OCI-LY3 (cell line): ENCODE data around the gene FARP1.
"Not testable (repeated sequence)": the region's sequence is repeated elsewhere in the genome, so short reads cannot be mapped to it uniquely, and the experiment has no call there.

ENCODE experiments used
- H2AFZ ChIP-seq: fragments of 200-600, 300-600 bp; shearing (Covaris generic); 2 replicates; pipeline ENCODE4 v1.6.0; 2014; ENCODE audit warnings: antibody characterized with exemption, low read depth, low read length
- H3K27ac ChIP-seq: fragments of 200-600, 300-600 bp; sonication (generic); 2 replicates; pipeline ENCODE4 v1.5.1; 2014; ENCODE audit warnings: mild to moderate bottlenecking, low read length, moderate library complexity, mixed read lengths
- H3K27me3 ChIP-seq: fragments of 200-600, 300-600 bp; sonication (generic); 2 replicates; pipeline ENCODE4 v1.6.1; 2014; ENCODE audit warnings: low read depth, low read length, mixed read lengths
- H3K36me3 ChIP-seq: fragments of 200-600, 300-600 bp; sonication (generic); replicated peaks from 2 replicates; pipeline ENCODE3; 2014; ENCODE audit warnings: low read depth, low read length, mixed read lengths
- H3K4me1 ChIP-seq: fragments of 300-600, 200-600 bp; sonication (generic); 2 replicates; pipeline ENCODE4 v1.6.1; 2014; ENCODE audit warnings: low read length, mixed read lengths
- H3K4me2 ChIP-seq: fragments of 200-600, 300-600 bp; sonication (generic); 2 replicates; pipeline ENCODE4 v1.6.1; 2014; ENCODE audit warnings: low read length, mixed read lengths
- H3K4me3 ChIP-seq: fragments of 300-600, 200-600 bp; sonication (generic); 2 replicates; pipeline ENCODE4 v1.5.1; 2014; ENCODE audit warnings: antibody characterized with exemption, mild to moderate bottlenecking, low read length, moderate library complexity
- H3K79me2 ChIP-seq: fragments of 300-600, 200-600 bp; shearing (Covaris generic); 2 replicates; pipeline ENCODE4 v1.6.1; 2014; ENCODE audit warnings: mild to moderate bottlenecking, low read length, mixed read lengths
- H3K9ac ChIP-seq: fragments of 300-600, 200-600 bp; shearing (Covaris generic); 2 replicates; pipeline ENCODE4 v1.6.0; 2014; ENCODE audit warnings: mild to moderate bottlenecking, low read length, moderate library complexity
- H3K9me3 ChIP-seq: fragments of 200-600, 300-600 bp; shearing (Covaris generic); 2 replicates; pipeline ENCODE4 v1.6.1; 2014; ENCODE audit warnings: low read length, mixed read lengths; ENCODE audit not compliant: insufficient read depth
- H4K20me1 ChIP-seq: fragments of 200-600, 300-600 bp; sonication (generic); 2 replicates; pipeline ENCODE4 v1.6.1; 2016; ENCODE audit warnings: low read length, mixed read lengths; ENCODE audit not compliant: insufficient read depth
- EZH2phosphoT487 ChIP-seq: fragments of 200-600 bp; shearing (Covaris generic); IDR thresholded peaks from 2 replicates; pipeline ENCODE4 v1.6.1; 2018; ENCODE audit warnings: antibody characterized with exemption, mixed run types, low read depth
- TF ChIP-seq, protein P1 (sequence below): fragments of 200-600, 300-600 bp; sonication (generic); IDR thresholded peaks from 2 replicates; pipeline ENCODE4 v1.5.1; 2014; ENCODE audit warnings: antibody characterized with exemption, low read length, low read depth

The FARP1 gene

DNA sequence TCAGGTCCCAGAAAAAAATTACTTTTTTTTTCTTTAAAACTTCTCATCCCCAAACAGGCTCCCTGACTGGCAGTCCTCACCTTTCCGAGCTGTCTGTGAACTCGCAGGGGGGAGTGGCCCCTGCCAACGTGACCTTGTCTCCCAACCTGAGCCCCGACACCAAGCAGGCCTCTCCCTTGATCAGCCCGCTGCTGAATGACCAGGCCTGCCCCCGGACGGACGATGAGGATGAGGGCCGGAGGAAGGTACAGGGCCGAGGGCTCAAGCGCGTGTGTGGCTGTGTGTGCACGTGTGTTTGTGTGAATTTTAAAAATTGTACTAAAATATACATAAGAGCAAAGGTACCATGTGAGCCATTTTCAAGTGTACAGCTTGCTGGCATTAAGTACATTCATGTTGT lies 266.4 kb downstream of the FARP1 start:
- H3K36me3 ChIP-seq, result no peaks in the 10 kb centered on the region
- TF ChIP-seq, protein P1, sequence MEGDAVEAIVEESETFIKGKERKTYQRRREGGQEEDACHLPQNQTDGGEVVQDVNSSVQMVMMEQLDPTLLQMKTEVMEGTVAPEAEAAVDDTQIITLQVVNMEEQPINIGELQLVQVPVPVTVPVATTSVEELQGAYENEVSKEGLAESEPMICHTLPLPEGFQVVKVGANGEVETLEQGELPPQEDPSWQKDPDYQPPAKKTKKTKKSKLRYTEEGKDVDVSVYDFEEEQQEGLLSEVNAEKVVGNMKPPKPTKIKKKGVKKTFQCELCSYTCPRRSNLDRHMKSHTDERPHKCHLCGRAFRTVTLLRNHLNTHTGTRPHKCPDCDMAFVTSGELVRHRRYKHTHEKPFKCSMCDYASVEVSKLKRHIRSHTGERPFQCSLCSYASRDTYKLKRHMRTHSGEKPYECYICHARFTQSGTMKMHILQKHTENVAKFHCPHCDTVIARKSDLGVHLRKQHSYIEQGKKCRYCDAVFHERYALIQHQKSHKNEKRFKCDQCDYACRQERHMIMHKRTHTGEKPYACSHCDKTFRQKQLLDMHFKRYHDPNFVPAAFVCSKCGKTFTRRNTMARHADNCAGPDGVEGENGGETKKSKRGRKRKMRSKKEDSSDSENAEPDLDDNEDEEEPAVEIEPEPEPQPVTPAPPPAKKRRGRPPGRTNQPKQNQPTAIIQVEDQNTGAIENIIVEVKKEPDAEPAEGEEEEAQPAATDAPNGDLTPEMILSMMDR, result no peak
- no peak for TF ChIP-seq EZH2phosphoT487

DNA sequence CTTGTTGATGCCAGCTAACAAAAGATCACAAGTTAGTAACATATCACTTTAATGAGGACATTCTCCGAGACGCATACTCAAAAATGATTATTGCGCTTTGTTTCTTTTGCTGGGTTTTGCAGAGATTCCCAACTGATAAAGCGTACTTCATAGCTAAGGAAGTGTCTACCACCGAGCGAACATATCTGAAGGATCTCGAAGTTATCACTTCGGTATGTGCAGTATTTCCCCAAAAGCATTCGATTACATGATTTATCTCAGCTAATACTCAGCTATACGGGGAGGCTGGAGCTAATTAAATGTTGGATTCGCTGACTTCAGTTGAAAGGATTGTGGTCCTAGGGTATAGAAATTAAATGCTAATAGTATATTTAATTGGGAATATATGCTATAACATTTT lies 267.7 kb downstream of the FARP1 start:
- Histone ChIP-seq H4K20me1 (no peaks in the 10 kb centered on the region), H3K36me3 (no peaks in the 10 kb centered on the region), H3K27me3 (peaks cover 6% of the 10 kb centered on the region; the same call in 1 of the 2 replicates), H3K9ac (no peak overlapping the region), H3K4me2 (no peak overlapping the region), H3K4me3 (no peak overlapping the region), H3K9me3 (no peaks in the 10 kb centered on the region), H3K79me2 (no peaks in the 10 kb centered on the region), H2AFZ (no peak overlapping the region), H3K4me1 (peaks cover 11% of the 10 kb centered on the region), H3K27ac (no peak overlapping the region)
- TF ChIP-seq EZH2phosphoT487, result no peak
- TF ChIP-seq, protein P1, result no peak

More for the DNA sequence above, 266.4 kb downstream of the FARP1 start:
- Histone ChIP-seq H3K9me3 (no peaks in the 10 kb centered on the region), H2AFZ (no peak overlapping the region), H3K4me3 (no peak overlapping the region), H3K9ac (no peak overlapping the region), H3K79me2 (no peaks in the 10 kb centered on the region; the same call in 1 of the 2 replicates), H4K20me1 (no peaks in the 10 kb centered on the region), H3K4me1 (peaks cover 16% of the 10 kb centered on the region), H3K4me2 (no peak overlapping the region), H3K27ac (no peak overlapping the region), H3K27me3 (peaks cover 14% of the 10 kb centered on the region)

DNA sequence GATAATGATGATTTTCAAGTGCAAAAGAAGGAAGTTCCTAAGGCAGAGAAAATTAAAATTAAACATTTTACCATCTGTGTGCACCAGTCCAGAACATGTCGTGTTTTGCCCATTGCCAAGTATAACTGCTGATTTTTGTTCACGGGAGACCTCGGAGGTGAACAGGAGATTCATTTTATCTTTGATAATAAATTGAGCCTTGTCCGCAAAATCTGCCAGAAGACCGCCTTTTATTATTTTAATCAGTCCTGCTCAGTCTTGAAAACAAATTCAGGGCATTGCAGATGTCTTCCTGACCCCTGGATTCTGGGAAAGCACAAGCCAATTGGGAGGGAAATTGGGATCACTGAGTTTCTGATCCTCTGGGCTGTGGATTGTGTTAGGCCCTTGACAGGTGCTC lies 268.1 kb downstream of the FARP1 start:
- Histone ChIP-seq H2AFZ (no peak overlapping the region), H3K9ac (no peak overlapping the region), H3K36me3 (no peaks in the 10 kb centered on the region), H3K4me3 (no peak overlapping the region), H3K4me1 (peaks cover 7% of the 10 kb centered on the region), H3K9me3 (no peaks in the 10 kb centered on the region), H4K20me1 (no peaks in the 10 kb centered on the region), H3K27ac (no peak overlapping the region), H3K79me2 (no peaks in the 10 kb centered on the region), H3K27me3 (peaks cover 6% of the 10 kb centered on the region; the same call in 1 of the 2 replicates), H3K4me2 (no peak overlapping the region)
- TF ChIP-seq, protein P1, result no peak
- TF ChIP-seq EZH2phosphoT487, result no peak

DNA sequence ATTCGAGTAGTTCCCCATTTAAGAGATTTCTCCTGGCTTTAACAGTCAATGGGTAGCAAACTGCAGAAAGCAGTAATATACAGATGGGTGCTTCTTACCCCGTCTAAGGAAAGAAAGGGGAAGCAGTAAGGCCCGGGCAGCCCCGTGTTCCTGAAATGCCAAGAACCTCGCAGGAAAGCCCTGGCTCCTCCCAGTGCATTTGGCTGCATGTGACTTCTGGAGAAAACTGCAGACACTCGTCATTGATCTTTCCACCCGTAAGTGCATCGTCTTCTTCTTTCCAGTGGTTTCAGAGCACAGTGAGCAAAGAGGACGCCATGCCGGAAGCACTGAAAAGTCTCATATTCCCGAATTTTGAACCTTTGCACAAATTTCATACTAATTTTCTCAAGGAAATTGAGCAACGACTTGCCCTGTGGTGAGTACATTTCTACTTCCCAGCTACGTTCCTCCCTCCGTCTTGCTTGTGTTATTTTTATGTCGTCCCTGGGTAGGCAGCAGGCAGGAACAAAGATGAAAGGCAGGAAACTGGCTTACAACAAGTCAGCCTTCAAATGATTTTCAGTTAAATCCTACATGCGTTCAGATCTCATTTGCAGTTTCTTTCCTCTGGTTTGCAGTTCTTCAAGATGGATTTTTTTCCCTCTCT lies 268.8 kb downstream of the FARP1 start:
- H2AFZ ChIP-seq, result no peak overlapping the region
- H3K4me2 ChIP-seq, result no peak overlapping the region
- no peak overlapping the region for H3K27ac ChIP-seq
- no peak overlapping the region for H3K9ac ChIP-seq
- TF ChIP-seq, protein P1, result no peak
- no peak for TF ChIP-seq EZH2phosphoT487
- H3K9me3 ChIP-seq, result no peaks in the 10 kb centered on the region
- H3K4me3 ChIP-seq, result no peak overlapping the region
- H3K4me1 ChIP-seq, result no peaks in the 10 kb centered on the region; the same call in 1 of the 2 replicates
- no peaks in the 10 kb centered on the region for H4K20me1 ChIP-seq
- peaks cover 6% of the 10 kb centered on the region; the same call in 1 of the 2 replicates for H3K27me3 ChIP-seq
- H3K79me2 ChIP-seq, result no peaks in the 10 kb centered on the region
- H3K36me3 ChIP-seq, result no peaks in the 10 kb centered on the region

DNA sequence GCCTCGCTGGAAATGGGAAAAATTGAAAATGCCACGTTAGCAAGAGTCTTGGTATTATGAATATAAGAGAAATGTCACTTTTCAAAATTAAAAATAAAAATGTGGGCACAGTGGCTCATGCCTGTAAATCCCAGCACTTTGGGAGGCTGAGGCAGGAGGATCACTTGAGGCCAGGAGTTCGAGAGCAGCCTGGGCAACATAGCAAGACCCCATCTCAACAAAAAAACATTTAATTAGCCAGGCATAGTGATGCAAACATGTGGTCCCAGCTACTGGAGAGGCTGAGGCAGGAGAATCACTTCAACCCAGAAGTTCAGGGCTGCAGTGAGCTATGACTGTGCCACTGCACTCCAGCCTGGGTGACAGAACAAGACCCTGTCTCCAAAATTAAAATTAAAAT lies 270.4 kb downstream of the FARP1 start:
- H3K9me3 ChIP-seq, H3K4me1 ChIP-seq, H4K20me1 ChIP-seq, H3K4me3 ChIP-seq, H3K4me2 ChIP-seq, H2AFZ ChIP-seq, H3K36me3 ChIP-seq, H3K79me2 ChIP-seq, H3K27ac ChIP-seq, H3K9ac ChIP-seq, H3K27me3 ChIP-seq: not testable (repeated sequence)
